Tibial nerve (tissue), 4 donors: ENCODE measurements around the gene ERC2.

ENCODE experiments used
- CTCF ChIP-seq, 5 experiments: fragments of 200-600 bp in 3 of 5; fragments of 450-650 bp in 2 of 5; sonication (generic) in 3 of 5; IDR thresholded peaks; one replicate each; pipeline ENCODE4 v1.5.1; 2016 to 2019; ENCODE audit warnings: antibody characterized with exemption in 5 of 5, mild to moderate bottlenecking in 3 of 5, moderate library complexity in 2 of 5
- EP300 ChIP-seq, 2 donors: sonication (generic); formaldehyde crosslinking; IDR thresholded peaks; one replicate each; pipeline ENCODE4 v1.6.1; 2017; ENCODE audit warnings: antibody characterized with exemption in 2 of 2, mild to moderate bottlenecking in 1 of 2
- POLR2A ChIP-seq, 2 donors: fragments of 450-650 bp; IDR thresholded peaks; one replicate each; pipeline ENCODE4 v1.6.1; 2017; ENCODE audit warnings: antibody characterized with exemption in 2 of 2, mild to moderate bottlenecking in 2 of 2, moderate library complexity in 2 of 2

- TF ChIP-seq POLR2A (IDR thresholded peaks at IDR 0.05) (no peak), EP300 (IDR thresholded peaks at IDR 0.05) (no peak), CTCF (IDR thresholded peaks at IDR 0.05) (no peak)
Measured at GRCh38 chr3:55655544-55655943, 812.7 kb downstream of the ERC2 start.
